Stimulated activated CD4-positive, alpha-beta T cell treated with anti-CD3 and anti-CD28 coated beads, Interleukin-15, amount 100 ng/mL, for 1 hour (primary cell): ENCODE data around the gene SPEM3.

ENCODE experiments used
- DNase-seq, 2 donors: peaks; one replicate each; pipeline ENCODE4 v3.0.0-alpha.2; 2020; ENCODE audit warnings: low read depth in 1 of 2, low spot score in 1 of 2

SPEM3 gene

GRCh38 chr17:7428557-7428956, at the start of gene SPEM3:
Gene SPEM3 (plus strand): TSS chr17:7428857. CDS start chr17:7428903, 46 bp downstream.
- DNase-seq: no peak

- DNase-seq: no peak
Measured at GRCh38 chr17:7379134-7379533, 49.5 kb upstream of the SPEM3 start.

GRCh38 chr17:7380321-7380720, 48.3 kb upstream of the SPEM3 start:
- DNase-seq: no peak

DNA sequence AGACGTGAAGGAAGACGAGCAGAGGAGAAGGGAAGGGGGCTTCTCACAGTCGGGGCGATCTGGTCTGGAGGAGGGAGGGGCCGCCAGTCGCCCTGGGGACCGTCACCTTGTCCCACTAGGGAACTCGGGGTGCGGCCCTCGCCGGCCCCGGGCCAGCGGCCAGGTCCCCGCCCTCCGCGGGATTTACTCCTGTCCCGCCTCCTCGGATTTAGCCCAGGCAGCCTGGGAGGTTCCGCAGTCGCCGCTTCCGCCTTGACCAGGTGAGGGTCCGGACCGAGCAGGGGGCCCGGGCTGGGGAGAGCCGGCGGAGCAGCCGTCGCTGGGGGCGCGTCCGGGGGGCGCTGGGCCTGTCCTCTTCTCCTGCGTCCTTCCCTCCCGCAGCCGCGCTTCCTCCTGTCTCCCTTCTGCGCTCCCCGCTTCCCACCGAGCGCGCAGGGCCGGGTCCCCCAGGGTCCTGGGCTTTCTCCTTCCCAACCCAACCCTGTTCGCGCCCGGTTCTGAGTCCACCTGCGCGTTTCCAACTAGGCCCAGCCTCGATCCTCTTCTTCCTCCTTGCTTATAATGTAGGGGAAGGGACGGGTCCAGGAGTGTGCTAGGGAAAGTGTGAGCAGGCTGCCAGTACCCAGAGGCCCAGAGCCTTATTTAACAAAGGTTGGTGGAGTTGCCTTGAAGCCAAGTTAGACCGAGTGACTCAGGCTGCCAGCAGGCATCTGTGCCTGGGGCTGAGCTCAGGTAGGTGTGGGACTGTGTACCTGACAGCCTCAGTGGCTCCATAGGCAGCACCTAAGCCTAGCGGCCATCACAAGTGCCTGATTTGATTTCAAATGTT, 47.6 kb upstream of the SPEM3 start, which contains the start of gene TNK1:
TNK1 (plus strand) TSS at position 235 of the 829 bp plus-strand sequence. CDS start 1,838 bp downstream, outside the sequence.
- no peak for DNase-seq

DNA sequence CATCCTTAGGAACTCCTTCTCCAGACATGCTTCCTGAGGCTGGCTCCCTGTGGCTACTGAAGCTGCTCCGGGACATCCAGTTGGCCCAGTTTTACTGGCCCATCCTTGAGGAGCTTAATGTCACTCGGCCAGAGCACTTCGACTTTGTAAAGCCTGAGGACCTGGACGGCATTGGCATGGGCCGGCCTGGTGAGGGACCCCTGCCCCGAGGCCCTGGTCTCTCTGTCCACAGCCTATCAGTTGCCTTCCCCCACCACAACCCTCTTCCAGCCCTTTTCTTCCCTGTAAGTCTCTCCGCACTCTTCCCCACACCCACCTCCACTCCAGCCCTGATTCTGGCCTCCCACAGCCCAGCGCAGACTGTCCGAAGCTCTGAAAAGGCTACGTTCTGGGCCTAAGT, 45.8 kb upstream of the SPEM3 start:
- DNase-seq: no peak

GRCh38 chr17:7383371-7383741, 45.3 kb upstream of the SPEM3 start:
- DNase-seq: no peak

DNA sequence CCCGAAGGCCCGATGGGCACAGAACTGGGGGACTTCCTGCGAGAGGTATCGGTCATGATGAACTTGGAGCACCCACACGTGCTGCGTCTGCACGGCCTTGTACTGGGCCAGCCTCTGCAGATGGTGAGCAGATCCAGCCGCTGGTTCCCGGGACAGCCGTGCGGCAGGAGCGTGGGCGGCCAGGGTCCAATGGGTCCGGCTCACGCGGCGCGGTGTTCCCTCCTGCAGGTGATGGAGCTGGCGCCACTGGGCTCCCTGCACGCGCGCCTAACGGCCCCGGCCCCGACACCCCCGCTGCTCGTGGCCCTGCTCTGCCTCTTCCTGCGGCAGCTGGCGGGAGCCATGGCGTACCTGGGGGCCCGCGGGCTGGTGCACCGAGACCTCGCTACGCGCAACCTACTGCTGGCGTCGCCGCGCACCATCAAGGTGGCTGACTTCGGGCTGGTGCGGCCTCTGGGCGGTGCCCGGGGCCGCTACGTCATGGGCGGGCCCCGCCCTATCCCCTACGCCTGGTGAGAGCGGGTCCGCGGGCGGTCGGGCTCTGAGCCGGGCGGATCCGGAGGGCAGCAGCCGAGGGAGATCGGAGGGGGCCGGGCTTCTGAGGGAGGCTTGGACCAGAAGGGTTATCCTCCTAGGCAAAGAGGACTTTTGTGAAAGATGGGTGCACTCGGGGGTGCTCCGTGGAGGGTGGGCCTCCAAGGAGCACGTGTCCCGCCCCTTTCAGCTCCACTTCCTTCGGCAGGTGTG, 44.7 kb upstream of the SPEM3 start:
- DNase-seq: peak; percentile 61 to 72

- DNase-seq: no peak
Measured at GRCh38 chr17:7384489-7385081, 44.1 kb upstream of the SPEM3 start.

DNA sequence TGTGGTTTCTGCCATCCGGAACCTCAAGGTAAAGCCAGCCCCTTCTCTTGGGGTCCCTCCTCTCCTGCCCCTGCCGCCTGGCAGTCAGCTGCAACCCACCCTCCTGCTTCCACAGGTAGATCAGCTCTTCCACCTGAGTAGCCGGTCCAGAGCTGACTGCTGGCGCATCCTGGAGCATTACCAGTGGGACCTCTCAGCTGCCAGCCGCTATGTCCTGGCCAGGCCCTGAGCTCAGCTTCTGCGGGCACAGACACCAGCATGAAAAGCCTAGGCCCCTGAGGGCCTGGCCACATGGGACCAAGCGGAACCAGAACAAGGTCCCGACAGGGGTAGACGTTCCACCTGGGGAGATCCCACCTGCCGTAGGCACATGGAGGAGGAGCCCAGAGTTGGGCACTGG, 39.8 kb upstream of the SPEM3 start:
- no peak for DNase-seq

GRCh38 chr17:7389924-7390910, 38.4 kb upstream of the SPEM3 start:
- no peak for DNase-seq

- DNase-seq: no peak
Measured at GRCh38 chr17:7391307-7391706, 37.4 kb upstream of the SPEM3 start.

DNA sequence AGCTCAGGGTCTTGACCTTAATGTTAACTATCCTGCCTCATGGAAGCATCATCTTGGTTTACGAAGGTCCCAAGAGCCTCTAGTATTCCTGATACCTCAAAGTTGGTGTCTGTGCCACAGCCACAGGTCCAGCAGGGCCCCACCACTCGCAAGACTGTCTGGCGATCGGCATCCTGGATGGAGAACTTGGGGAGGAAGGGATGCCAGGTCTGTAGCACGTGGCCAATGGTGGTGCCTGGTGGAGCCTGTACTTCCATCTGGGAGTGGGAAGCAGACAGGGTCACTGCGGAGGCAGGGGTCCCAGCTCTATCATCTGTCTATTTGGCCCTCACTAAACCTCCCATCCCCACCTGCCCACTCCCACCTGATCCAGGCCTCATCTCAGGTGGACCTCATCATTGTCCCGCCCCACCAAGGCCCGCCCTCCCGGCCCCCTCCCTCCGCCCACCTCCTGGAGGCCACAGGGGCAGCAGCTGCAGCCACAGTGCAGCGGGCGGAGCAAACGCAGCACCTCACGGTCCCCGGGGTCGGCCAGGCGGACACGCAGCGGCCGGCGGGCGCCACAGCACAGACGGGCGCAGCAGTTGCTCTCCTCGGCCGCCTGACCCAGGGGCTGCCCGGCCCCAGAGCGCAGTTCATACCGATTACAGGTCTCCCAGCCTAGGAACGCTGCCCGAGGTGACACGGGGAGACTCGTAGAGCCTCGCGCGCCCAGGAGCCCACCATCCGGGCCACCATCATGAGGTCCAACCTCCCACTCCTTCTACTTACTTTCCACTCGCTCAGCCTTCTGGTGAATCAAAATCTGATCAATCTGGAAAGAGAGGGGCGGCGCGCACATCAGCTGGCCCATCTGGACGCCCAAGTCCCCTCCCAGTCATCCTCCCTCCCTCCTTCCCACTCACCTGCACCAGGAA, 35.7 kb upstream of the SPEM3 start:
- no peak for DNase-seq

DNA sequence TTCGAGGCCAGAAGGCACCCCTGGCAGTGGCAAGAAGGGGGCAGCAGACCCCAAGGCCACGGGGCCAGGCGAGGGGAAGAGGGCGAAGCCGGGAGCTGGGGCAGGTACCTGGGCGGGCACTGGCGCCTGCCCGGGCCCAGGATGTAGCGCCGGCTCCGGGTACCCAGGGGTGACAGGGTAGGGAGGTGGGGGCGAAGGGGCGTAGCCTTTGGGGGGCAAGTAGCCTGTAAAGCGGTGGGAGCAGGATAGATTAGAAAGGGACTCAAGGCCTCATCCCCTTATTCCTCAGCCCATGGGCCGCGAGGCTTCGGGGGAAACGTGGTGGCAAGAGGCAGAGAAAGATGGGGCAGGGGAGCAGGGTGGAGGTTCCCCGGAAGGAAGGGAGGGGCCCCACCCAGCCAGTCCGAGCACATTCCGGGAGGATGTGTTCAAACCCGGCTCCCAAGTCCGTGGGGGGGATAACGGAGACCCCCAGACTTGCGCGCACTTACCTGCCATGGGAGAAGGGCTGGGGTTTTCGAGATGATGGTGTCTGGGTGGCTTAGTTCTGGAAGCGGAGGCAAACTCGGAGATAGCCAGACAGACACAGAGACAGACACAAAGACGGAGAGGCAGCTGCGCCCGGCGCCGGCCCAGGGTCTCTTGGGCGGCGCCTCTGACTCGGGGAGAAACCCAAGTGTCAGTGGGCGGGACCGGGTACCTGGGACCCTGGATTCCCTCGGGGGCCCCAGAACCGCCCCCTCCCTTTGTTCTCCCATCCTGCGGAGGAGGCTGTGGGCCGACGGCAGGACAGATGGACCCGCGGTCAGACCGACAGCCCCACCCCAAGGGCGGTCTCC, 34.8 kb upstream of the SPEM3 start:
- peak; percentile 42 to 46 for DNase-seq

DNA sequence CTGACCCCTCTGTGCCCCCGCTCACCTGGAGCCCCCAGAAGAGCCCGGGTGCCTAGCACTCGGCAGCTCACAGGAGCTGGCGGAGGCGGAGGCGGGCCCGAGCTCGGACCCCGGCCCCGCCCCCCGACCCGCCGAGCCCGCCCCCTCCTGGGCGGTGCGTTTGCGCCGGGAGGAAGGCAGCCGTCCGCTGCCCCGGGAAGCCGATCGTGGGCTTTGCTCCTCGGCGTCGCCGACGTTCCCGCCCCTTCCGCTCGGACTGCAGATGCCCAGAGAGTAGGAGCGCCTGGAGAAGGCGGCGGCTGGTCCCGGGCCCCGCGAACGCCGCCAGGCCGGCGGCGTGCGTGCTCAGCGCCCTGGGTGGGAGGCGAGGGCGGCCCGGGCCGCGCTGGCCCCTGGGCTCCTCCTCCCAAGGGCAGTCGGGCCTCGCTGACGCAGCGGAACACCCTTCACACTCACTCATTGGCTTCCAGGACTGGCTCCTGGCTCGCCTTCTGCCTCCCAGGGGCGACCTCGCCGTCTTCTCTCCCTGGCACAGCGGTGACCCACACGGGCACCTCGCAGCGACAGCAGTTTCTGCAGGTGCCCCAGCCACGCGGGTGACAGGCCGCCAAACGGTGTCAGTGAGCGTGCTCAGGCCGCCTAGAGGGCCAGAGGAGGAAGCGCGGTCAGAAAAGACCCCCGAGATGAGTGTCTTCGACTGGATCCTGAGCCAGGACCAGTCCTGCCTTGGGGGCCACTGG, 34.0 kb upstream of the SPEM3 start, which contains the start of gene PLSCR3:
PLSCR3 (minus strand) TSS at position 74 of the 740 bp plus-strand sequence. CDS start 415 bp downstream, outside the sequence.
- peak; percentile 75 to 86 for DNase-seq

- no peak for DNase-seq
Measured at GRCh38 chr17:7396147-7396546, 32.5 kb upstream of the SPEM3 start.

- no peak for DNase-seq
Measured at GRCh38 chr17:7398612-7399011, 30.0 kb upstream of the SPEM3 start.

GRCh38 chr17:7403043-7403726, 25.5 kb upstream of the SPEM3 start:
- peak in 1 of 2 donors; percentile 23 for DNase-seq

DNA sequence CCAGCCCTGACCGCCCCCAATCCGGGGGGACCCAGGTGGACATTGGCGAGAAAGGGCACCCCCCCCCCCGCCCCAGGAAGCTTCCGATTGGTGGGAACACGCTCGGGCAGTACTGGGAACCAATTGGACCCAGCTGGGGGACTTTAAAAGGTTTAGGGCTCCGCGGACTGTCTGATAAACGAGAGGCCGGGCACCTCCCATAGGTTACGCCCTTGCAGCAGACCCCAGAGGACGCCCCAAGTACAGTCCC, 25.0 kb upstream of the SPEM3 start:
- DNase-seq: no peak
